K562 (cell line): ENCODE measurements around the gene RABGAP1. TPM values are rescaled to one million over a fixed set of nuclear protein-coding genes. Genes with fewer than 3 reads are reported as not detected.

Experiments
- ARID4B ChIP-seq: sonication (generic); formaldehyde crosslinking; IDR thresholded peaks from 2 replicates; pipeline ENCODE4 v1.8.0; 2022; ENCODE audit warnings: mild to moderate bottlenecking, missing genetic modification reagents
- CBFA2T2 ChIP-seq: fragments of 450-650 bp; conservative IDR thresholded peaks from 2 replicates; pipeline ENCODE4 v1.6.1; 2017; ENCODE audit warnings: mild to moderate bottlenecking
- EP300 ChIP-seq: IDR thresholded peaks from 2 replicates; pipeline ENCODE4 v1.6.1; 2012; ENCODE audit warnings: low read length, improper control_type of control experiment
- HMGN3 ChIP-seq: IDR thresholded peaks from 2 replicates; pipeline ENCODE4 v1.6.1; 2011; ENCODE audit warnings: borderline replicate concordance, low read depth, mild to moderate bottlenecking, mixed read lengths, low read length; ENCODE audit not compliant: insufficient read length; ENCODE audit errors: extremely low read depth
- HNRNPL ChIP-seq: fragments of 200-400 bp; formaldehyde crosslinking; IDR thresholded peaks from 2 replicates; pipeline ENCODE4 v1.6.1; 2017; ENCODE audit warnings: low read depth, mild to moderate bottlenecking, low read length
- MEF2D ChIP-seq: conservative IDR thresholded peaks from 2 replicates; pipeline ENCODE4 v1.6.1; 2016; ENCODE audit warnings: low read depth, missing genetic modification characterization, missing compliant biosample characterization
- NFRKB ChIP-seq: fragments of 450-650 bp; IDR thresholded peaks from 2 replicates; pipeline ENCODE4 v1.6.1; 2016; ENCODE audit warnings: low read depth
- PML ChIP-seq: IDR thresholded peaks from 2 replicates; pipeline ENCODE4 v1.6.1; 2012; ENCODE audit warnings: low read length, inconsistent platforms
- RBM25 ChIP-seq: fragments of 200-400 bp; formaldehyde crosslinking; IDR thresholded peaks from 2 replicates; pipeline ENCODE4 v1.6.1; 2018; ENCODE audit warnings: low read length, low read depth, moderate library complexity; ENCODE audit not compliant: severe bottlenecking
- SOX6 ChIP-seq: fragments of 450-650 bp; IDR thresholded peaks from 2 replicates; pipeline ENCODE4 v1.6.1; 2014; ENCODE audit warnings: mild to moderate bottlenecking
- ZKSCAN8 ChIP-seq: fragments of 200-800 bp; sonication (Bioruptor generic); IDR thresholded peaks from 2 replicates; pipeline ENCODE4 v1.6.1; 2016; ENCODE audit warnings: missing genetic modification characterization, missing compliant biosample characterization
- ZNF592 ChIP-seq: fragments of 450-650 bp; IDR thresholded peaks from 2 replicates; pipeline ENCODE4 v1.6.1; 2017; ENCODE audit warnings: antibody characterized with exemption, mild to moderate bottlenecking
- ZNF609 ChIP-seq: sonication (generic); formaldehyde crosslinking; IDR thresholded peaks from 2 replicates; pipeline ENCODE4 v1.8.1; 2023; ENCODE audit warnings: missing genetic modification reagents, mild to moderate bottlenecking, borderline replicate concordance
- polyA plus RNA-seq, 8 experiments: library from polyadenylated mRNA; depleted of rRNA in 4 of 8; stranded (reverse) in 5 of 8; unstranded in 3 of 8; fragments of >200 nt; fragmentation: Nextera tagmentation in 2 of 8; fragmentation: Illumina TruSeq in 1 of 8; extraction: Ambion mirVana in 2 of 8; extraction: Trizol in 1 of 8; gene quantifications; 2 replicates each; pipeline versions ENCODE4 v1.2.1 to v1.2.3, GENCODE V29; 2011 to 2014; ENCODE audit warnings: inconsistent platforms in 1 of 8, missing spikeins in 1 of 8
- total RNA-seq, 7 experiments: library from RNA; depleted of rRNA in 6 of 7; stranded (reverse); fragments of >200 nt in 6 of 7; fragmentation: Illumina TruSeq in 2 of 7; extraction: Trizol in 2 of 7; gene quantifications; 2 replicates each; pipeline versions ENCODE4 v1.2.1 to v1.2.3, GENCODE V29; 2011 to 2021; ENCODE audit warnings: low replicate concordance in 1 of 7

Gene RABGAP1
- total and polyA plus RNA-seq, 9 of the 15 experiments (the other 6 are each of a cell fraction or from before 2014, with no cell fraction given): 1.5 to 22.7 (median 13.1) TPM

- TF ChIP-seq ZNF592: no peak
- no peak for TF ChIP-seq CBFA2T2
- no peak for TF ChIP-seq HNRNPL
- peak; percentile 33; the same call in 1 of the 2 replicates for TF ChIP-seq PML
- TF ChIP-seq ARID4B (CRISPR knock-in tag): peak; percentile 77
- TF ChIP-seq ZNF609: no peak
- TF ChIP-seq ZKSCAN8: no peak
- TF ChIP-seq SOX6: peak; percentile 34; the same call in 1 of the 2 replicates
- no peak for TF ChIP-seq RBM25
- TF ChIP-seq HMGN3: peak; percentile 66
- TF ChIP-seq EP300: 0 out of 2 replicates have a peak, but pooled peaks have one; percentile 4
- TF ChIP-seq MEF2D (tag): no peak
- TF ChIP-seq NFRKB: no peak
Measured at GRCh38 chr9:122940749-122941581, at the start of gene RABGAP1 (continued).
